ENCODE results near the gene VPS37D. TPM values are rescaled to one million over a fixed set of nuclear protein-coding genes. Genes with fewer than 3 reads are reported as not detected.

VPS37D gene, protein sequence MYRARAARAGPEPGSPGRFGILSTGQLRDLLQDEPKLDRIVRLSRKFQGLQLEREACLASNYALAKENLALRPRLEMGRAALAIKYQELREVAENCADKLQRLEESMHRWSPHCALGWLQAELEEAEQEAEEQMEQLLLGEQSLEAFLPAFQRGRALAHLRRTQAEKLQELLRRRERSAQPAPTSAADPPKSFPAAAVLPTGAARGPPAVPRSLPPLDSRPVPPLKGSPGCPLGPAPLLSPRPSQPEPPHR
- 2.9 and 4.2 TPM in 2 replicates for total RNA-seq

DNA sequence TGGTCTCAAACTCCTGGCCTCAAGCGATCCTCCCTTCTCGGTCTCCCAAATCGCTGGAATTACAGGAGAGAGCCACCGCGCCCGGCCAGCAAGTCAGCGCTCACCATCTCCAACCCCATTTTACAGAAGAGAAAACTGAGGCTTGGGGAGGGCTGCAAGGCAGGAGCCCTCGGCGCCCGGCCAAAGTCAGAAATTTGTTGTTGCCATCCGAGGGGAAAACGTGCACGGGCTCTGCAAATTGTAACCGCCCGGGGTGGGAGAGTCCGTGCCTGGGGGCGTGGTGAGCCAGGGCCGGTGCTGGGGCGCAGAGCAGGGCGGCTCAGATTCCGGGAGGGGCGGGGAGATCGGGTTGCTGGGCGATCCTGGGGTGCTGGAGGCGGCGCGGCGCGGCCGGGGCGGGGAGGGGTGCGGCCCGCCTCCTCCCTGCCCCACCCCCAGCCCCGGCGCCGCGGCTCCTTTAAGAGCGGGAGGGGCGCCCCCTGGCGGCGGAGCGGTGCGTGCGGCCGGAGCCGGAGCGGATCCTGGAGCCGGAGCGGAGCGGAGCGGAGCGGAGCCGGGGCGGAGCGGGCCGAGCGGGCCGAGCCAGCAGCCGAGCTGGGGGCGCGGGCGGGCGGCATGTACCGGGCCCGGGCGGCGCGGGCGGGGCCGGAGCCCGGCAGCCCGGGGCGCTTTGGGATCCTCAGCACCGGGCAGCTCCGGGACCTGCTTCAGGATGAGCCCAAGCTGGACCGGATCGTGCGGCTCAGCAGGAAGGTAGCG lies at the start of gene VPS37D:
Gene VPS37D (plus strand): TSS at position 488 of the 759 bp plus-strand sequence. CDS start 128 bp downstream, at position 616.

DNA sequence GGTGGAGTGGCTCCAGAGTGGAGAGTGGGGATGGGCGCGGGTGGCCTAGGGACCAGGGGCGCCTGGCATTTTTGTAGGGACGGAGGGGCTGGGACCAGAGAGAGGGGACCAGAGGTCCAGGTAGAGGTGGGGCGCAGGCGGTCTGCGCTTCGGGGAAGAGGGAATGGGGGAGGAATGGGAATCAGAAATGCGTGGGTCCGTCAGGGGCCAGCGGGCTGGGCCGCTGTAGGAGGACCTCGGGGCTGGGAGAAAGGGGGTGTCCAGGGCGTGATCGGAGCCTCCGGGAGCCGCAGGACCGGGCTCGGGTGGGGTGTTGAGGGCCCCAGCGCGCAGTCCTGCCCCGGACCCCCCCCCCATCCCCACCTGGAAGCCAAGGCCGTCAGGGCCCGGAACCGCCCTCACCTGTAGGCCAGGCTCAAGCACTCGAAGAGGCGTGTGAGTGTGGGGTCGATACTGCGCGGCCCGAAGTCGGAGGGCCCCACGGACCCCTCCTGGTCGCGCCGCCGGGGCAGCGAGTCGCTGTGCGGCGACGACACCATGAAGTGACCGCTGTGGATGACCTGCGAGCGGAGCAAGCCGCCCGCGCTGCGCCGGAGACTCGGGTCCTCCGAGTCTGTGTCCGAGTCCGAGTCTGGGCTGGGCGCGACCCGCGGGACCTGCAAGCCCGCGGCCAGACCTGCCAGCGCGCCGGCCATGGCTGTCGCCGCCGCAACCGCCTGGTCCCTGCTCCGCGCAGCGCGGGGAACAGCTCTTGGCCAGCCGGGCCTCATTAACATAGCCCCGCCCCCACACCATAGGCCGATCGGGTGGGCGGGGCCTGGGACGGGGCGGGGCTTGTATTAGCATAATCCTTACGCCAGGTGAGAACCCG lies 43.6 kb upstream of the VPS37D start, which contains the start of gene MLXIPL:
Gene MLXIPL (minus strand): TSS at position 725 of the 871 bp plus-strand sequence. CDS start 30 bp downstream, at position 695.

DNA sequence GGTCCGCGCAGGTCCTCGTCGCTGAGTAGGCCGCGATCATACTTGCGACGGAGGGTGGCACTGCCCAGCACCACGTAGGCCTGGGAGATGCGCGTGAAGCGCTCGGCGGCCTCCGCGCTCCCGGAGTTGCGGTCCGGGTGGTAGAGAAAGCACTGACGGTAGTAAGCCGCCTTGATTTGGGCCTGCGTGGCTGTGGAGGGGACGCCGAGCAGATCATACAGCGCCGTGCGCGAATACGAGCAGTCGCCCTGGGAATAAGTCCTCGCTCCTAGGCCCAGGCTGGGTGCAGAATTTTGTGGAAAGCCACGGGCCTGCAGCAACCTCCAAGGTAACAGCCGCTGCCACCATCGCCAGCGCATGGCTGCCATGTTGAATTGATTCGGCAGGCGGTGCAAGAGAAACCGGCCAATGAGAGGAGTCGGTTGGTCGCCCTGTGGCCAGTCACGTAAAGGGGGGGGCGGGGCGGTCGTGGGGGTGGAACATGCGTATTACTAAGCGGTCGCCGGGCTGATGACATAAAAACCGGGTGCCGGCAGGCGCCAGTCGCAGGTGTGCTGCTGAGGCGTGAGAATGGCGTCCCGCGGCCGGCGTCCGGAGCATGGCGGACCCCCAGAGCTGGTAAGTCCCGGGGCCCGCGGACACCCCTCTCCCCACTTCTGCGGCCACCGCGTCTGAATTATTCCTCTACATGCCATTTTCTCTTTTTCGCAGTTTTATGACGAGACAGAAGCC lies 15.6 kb downstream of the VPS37D start, which contains the start of the genes BUD23 and DNAJC30:
Gene BUD23 (plus strand): TSS at position 542 of the 732 bp plus-strand sequence. CDS start 29 bp downstream, at position 571.
Gene DNAJC30 (minus strand): TSS at position 398 of the 732 bp plus-strand sequence. CDS start 30 bp downstream, at position 368.

DNA sequence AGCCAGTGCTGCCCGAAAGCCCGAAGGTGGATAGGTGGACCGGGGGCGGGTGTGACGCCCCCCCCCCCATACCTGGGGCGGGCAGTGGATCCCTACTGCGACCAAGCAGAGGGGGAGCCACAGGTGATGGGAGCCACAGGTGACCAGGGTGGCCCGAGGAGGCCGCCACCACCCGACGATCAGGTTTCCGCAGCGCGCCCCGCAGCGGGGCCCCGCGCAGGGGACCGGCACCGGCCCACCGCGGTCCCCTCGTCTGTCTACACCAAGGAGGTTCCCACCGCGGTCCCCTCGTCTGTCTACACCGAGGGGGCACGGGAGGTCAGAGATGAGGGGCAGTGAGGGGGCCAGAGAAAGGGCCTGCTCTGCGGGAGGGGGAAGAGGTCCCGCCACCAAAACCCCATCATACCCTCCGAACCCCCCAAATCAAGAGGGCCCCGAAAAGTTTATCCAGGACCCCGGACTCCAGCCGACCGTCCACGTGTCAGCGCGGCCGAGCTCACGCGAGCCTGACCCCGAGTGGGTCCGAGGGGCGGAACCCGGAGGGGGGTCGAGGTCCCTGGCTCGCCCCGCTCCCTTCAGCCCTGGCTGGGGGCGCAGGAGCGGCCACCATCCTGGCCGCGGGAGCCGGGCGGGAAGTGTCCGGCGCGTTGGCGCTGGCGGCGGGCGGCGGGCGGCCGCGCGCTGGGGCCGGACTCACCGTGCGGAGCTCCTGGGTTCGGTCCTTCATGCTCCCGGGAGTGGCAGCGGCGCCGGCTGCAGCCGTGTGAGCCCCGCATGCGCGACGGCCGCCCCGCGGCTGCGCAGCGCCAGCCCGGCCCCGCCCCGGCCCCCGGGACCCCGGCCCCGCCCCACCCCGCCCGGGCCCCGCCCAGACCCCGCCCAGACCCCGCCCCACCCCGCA lies 51.5 kb downstream of the VPS37D start, which contains the start of gene STX1A:
Gene STX1A (minus strand): TSS at position 765 of the 901 bp plus-strand sequence. CDS start 38 bp downstream, at position 727.

Other genes with a start within 250 kb of the VPS37D start
- 1.1 and 1.6 TPM in 2 replicates for gene FZD9, start 234.1 kb upstream of the VPS37D start, total RNA-seq
- 43.5 and 58.8 TPM in 2 replicates for gene BAZ1B, start 145.5 kb upstream of the VPS37D start, total RNA-seq
- 20.1 and 24.0 TPM in 2 replicates for gene BCL7B, start 110.1 kb upstream of the VPS37D start, total RNA-seq
- gene TBL2, start 89.3 kb upstream of the VPS37D start, total RNA-seq, result 77.0 and 84.0 TPM in 2 replicates
- gene MLXIPL, start 43.3 kb upstream of the VPS37D start, total RNA-seq, result not detected in 2 replicates
- 1.3 and 1.8 TPM in 2 replicates for gene DNAJC30, start 15.6 kb downstream of the VPS37D start, total RNA-seq
- gene BUD23, start 15.8 kb downstream of the VPS37D start, total RNA-seq, result 59.0 and 76.0 TPM in 2 replicates
- gene STX1A, start 51.8 kb downstream of the VPS37D start, total RNA-seq, result 7.4 and 21.1 TPM in 2 replicates
- gene ABHD11, start 71.0 kb downstream of the VPS37D start, total RNA-seq, result 9.7 and 11.6 TPM in 2 replicates
- gene CLDN3, start 102.4 kb downstream of the VPS37D start, total RNA-seq, result 0.30 and 0.32 TPM in 2 replicates
- gene CLDN4, start 163.2 kb downstream of the VPS37D start, total RNA-seq, result 0.46 TPM in 1 of 2 replicates, not detected in the other
- 0.97 and 1.7 TPM in 2 replicates for gene METTL27, start 174.7 kb downstream of the VPS37D start, total RNA-seq
- not detected in 2 replicates for gene TMEM270, start 193.3 kb downstream of the VPS37D start, total RNA-seq

Data from epithelial cell of umbilical artery (primary cell).